Activated T-helper 9 cell treated with anti-CD3 and anti-CD28 coated beads, Interleukin-2, amount 50 U/mL, for 16 hours (primary cell): ENCODE measurements around the gene ZNF628.

Experiments
- DNase-seq: peaks from one replicate; pipeline ENCODE4 v3.0.0-alpha.2; 2020; ENCODE audit warnings: low read depth

Gene ZNF628

DNA sequence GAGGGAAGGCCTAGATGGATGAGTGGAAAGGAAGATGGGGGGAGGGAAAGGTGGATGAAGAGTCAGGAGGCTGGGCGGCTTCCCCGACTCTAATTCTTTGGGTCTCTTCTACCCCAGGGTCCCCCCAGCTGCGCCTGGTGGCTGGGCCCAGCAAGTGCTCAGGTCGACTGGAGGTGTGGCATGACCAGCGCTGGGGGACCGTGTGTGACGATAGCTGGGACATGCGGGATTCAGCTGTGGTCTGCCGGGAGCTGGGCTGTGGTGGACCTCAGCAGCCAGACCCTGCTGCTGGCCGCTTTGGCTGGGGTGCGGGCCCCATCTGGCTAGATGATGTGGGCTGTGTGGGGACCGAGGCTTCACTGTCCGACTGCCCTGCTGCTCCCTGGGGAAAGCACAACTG is 21.3 kb downstream of the ZNF628 start:
- no peak for DNase-seq

DNA sequence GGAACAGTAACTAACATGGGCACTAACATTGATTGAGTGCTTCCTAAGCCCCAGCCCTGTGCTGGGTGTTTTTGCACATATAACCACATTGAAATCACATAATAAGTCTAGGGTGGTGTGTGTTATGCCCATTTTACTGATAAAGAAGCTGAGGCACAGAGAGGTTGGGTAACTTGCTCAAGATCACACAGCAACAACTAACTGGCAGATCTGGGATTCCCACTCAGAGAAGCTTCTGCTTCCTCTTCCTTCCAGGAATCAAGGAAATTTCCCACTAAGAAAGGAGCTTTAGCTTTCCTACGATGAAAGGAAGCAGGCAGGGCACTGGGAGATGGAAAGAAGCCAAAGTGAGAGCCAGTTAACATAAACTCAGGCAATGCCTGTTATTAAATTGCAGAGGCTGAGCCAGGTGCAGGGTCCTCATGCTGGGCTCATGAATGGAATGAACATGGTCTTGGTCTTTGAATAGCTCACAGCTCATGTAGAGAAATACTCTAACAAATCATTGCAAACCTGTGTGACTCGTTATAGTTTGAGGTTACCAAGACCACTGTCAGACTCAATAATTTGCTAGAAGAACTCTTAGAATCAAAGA is 21.9 kb downstream of the ZNF628 start:
- no peak for DNase-seq

DNA sequence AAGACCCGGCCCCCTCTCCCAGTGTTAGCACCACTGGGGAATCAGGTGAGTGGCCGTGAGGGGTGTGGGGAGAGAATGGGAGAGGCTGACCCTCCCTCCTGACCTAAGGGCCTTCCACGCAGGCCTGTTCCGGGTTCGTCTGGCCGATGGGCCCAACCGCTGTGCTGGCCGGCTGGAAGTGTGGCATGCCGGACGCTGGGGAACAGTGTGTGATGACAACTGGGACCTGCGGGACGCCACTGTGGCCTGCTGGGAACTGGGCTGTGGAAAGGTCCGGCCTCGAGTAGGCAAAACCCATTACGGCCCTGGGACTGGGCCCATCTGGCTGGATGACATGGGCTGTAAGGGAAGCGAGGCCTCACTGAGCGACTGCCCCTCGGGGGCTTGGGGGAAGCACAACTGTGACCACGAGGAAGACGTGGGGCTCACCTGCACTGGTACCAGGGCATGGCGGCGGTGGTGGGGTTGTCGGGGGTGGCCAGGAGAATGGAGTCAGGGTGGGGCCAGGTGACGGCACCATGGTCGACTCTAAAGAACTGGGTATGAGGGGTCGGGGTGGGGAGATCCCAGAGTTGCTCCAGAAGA is 24.0 kb downstream of the ZNF628 start:
- DNase-seq, result no peak

DNA sequence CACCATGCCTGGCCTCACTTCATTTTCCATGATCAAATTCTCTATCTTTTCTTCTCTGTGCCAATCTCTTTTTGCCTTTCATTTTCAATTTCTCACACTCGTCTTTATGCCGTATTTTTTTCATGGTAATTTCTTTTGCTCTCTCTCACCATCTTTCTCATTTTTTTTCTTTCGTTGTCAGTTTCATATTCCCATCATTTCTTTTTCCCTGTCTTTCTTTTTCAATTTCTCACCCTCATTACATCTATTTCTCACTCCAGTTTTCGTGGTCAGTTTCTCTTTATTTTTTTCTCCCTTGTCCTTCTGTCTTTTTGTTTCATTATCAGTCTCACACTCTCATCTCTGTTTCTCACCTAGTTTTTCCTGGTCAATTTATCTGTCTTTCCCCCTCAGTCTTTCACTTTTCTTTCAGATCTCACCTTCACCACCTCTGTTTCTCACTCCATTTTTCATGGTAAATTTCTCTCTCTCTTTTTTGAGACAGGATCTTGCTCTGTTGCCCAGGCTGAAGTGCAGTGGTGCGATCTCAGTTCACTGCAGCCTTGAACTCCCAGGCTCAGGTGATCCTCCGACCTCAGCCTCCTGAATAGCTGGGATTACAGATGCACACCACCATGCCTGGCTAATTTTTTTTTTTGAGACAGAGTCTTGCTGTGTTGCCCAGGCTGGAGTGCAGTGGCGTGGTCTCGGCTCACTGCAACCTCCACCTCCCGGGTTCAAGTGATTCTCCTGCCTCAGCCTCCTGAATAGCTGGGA is 26.0 kb downstream of the ZNF628 start:
- no peak for DNase-seq

DNA sequence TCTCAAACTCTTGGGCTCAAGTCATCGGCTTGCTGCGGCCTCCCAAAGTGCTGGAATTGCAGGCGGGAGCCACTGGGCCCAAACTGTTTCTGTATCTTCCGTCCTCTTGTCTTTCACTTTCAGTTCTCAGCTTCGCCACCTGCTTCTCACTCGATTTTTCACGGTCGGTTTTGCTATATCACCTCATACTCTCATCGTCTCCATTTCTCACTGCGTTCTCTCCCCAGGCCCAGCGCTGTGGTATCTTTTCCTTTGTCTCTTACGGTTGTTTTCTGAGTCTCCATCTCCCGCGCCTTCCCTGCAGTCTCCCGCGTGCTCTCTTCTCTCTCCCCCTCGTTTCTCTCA is 26.7 kb downstream of the ZNF628 start:
- DNase-seq, result no peak

DNA sequence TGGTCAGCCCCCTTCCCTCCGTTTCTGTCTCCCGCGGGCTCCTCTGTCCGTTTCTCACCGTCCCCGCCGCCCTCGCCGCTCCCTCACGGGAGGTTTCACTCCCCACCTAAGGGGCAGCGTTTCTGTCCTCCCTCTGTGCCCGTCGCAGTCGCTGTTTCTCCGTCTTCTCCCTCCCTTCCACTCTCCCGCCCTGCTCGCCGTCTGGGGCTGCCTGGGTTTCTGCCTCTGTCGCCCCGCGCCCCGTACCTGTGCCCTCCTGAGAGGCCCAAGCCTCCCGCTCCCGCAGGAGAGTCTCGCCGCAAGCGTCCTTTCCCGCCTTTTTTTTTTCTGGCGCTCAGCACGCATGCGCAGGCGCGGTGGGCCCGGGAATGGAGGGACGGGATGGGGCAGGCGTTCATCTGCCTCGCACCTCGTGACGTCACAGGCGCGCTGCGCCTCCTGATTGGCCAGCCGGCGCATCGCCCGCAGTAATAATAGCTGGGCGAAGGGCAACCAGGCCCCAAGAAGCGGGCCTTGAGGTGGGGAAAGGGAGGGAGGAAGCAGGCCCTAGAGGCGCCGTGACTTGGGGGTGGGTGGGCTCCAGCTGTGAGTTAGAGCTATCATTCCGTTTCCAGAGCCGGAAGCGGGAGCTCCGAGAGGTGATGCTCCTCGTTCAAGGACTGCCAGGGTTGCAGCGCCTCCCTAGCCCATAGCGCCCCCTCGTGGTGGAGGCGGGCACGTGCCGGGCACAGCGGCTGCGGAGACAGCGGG is 27.3 kb downstream of the ZNF628 start:
- DNase-seq, result peak; percentile 88

DNA sequence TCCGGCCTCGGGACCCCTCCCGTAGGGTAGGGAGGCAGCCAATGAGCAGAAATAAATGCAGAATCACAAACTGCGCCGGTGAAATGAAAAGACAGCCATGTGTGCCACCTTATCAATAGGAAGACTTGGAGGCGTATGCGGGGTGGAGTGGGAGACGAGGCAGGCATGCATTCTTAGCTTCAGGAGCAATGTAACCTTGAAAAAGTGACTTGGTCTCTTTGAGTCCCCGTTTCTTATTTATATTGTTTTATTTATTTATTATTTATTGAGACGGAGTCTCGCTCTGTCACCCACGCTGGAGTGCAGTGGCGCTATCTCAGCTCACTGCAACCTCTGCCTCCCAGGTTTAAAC is 27.8 kb downstream of the ZNF628 start:
- DNase-seq, result no peak

DNA sequence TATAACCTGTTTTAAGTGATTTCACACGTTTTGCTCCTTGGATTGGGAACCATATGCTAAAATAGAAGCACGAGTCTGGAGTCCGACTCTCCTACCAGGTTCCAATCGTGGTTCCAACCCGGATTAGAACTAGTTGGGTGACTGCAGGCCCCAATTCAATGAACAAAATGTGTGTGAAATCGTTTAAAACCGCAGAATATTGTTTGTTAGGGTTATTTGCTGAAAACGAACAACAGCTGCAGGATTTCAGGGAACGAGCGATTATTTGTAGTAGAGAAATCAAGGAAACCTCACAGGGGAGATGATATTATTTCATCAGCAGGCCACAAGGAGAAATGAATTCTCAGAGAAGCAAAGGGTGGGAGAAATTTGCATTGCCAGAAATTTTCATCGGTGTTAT is 28.6 kb downstream of the ZNF628 start:
- DNase-seq, result no peak

DNA sequence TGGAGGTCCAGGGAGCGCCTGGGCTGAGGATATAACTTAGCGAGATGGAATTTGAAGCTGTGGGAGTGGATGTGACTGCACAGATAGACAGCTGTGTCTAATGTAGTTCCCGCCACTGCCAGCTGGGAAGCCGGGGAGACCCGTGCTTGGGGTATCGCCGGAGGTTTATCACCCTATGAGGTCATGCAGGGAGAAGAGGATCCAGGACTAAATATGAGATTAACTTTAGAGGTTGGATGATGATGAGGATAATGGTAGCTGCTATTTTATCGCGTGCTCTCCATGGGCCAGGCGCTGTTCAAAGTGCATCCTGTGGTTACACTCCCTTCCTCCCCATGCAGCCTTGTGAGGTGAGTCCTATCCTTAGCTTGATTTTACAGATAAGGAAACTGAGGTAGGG is 31.7 kb downstream of the ZNF628 start:
- no peak for DNase-seq

DNA sequence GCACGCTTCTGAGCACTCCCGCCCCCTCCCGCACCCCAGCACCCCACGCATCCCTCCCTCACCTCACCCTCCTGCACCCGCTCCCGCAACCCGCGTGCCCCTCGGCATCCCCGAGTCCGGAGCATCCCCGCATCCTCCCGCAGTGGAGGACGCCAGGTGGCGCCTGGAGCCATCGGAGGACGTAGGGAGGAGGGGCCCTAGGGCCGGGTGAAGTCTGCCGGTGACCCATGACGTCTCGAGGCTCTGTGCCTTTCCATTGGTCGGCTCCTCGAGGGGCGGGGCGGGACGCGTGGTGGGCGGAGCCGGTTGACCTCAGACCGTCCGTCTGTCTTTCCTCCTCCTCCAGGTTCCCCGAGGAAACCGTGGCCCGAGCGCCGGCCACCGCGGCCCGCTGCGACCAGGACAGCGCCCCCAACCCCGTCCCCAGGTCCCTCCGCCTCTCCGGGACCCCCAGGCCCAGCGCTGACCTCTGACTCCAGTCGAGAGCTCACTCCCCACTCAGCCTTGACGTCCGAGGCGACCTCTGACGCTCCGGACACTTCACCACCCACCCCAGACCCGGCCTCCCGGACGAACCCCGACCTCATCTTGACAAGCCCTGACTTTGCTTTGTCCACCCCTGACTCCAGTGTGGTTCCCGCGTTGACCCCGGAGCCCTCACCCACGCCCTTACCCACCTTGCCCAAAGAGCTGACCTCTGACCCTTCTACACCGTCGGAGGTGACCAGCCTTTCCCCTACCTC is 40.6 kb downstream of the ZNF628 start:
- DNase-seq, result peak; percentile 84

DNA sequence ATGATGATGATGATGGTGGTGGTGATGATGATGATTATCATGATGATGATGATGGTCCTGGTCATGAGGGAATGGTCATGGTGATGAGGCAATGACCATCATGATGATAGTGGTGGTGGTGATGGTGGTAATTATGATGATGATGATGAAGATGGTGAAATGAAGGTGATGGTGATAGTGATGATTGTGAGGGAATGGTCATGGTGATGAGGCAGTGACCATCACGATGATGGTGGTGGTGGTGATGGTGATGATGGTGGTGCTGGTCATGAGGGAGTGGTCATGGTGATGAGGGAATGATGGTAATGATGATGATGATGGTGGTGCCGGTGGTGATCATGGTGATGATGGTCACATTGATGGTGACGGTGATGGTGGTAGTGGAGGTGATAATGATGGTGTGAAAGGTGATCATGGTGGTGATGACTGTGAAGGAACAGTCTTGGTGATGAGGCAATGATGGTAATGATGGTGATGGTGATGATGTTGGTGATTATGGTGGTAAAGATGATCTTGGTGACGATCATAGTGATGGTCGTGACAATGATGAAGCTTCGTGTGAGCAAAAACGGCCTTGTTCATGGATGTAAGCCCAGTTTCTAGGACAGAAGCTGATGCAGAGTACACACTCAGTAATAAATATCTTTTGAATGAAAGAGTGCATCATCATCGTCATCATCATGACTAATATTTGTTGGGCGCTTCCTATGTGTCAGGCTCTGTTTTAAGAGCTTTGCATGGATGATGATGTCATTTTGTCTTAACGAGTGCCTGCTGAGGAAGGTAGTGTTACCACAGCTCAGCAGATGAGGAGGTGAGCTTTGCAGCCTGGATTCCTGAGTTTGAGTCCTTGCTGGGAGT is 43.3 kb downstream of the ZNF628 start:
- DNase-seq, result no peak

DNA sequence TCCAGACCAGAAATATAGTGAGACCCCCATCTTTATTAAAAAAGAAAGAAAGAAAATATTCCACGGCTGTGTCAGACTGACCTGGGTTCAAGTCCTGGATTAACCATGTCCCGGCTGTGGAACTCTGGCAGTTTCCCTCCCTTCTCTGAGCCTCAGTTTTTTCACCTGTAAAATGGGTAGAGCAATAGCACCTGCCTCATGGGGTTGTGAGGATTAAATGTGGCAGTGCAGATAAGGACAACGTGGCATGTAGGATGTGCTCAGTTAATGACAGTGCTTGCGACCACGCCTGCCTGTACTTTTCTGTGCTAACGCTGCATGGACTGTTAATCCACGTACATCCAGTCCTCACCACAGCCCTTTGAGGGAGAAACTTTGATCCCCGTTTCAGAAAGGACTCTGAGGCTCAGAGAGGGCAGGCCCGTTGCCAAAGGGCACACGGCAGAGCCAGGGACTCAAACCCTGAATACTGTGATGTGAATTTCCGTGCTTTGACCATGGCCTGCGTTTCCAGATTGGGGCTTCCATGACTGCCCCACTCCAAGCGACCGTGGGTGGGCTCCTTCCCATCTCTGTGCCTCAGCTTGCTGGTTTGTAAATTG is 44.4 kb downstream of the ZNF628 start:
- no peak for DNase-seq

DNA sequence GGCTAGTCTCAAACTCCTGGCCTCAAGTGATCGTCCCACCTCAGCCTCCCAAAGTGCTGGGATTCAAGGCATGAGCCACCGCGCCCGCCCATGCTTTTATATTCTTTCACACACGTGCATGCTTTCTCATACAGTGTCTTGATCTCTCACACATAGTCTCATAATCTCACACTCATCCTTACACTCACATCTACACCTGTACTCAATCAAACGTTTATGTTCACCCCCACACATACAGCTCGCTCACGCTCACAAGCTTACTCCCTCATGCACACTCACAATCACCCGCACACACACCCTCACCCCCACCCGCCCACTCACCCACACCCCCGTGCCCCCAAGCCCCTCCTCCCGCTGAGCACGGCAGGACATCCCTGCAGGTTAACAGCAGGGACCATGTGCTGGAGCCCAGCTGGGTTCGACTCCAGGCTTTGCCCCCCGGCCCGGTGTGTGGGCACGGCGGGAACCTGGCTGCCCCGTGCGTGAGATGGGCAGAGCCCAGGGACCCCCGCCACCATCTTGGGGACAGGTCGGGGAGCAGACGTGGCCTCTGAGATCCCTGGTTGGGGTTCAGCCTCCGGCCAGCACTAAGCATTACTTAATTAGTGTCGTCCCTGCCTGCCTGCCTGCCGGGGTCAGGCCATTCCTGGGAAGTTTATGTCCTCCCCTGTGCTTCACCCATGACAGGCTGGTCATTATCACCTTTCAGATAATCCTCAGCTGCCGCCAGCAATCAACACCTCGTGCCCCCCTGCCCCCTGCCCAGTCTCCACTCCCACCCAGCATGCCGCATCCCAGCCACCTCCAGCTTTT is 49.1 kb downstream of the ZNF628 start:
- DNase-seq, result no peak

DNA sequence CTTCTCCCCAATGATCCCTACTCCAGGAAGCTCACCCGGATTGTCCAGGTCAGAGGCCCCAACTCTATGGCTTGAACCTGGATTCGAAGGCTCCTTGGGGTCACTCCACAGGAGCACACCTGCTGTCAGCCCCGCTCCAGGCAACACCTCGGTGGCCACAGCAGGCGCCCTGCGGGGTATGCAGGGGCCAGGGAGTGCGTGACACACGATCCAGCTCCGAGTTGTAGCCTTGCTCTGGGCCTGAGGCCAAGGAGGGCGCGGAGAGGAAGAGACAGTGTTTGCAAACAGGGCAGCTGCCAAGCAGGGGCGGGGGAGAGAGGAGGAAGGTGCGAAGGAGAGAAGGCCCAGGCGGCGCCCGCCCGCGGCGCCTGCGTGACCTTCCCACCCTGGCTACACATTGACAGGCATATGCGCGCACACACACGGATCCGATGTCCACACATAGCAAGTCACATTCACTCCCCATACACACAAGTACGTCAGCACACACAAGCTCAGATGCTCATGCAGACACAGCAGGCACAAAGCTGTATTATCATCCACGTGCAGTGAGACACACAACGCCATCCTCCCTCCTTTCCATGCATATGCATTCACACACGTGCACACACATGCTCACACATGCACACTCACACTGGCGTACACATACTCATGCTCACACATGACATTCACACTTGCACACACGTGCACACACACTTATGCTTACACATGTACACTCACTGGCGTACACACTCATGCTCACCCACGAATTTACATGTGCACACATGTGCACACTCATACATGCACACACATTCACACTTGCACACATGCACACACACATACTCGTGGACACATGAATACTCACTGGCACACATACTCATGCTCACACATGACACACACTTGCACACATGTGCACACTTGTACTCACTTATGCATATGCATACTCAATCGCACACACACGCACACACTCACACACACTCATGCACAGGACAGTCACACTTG is 50.1 kb downstream of the ZNF628 start:
- DNase-seq, result no peak

DNA sequence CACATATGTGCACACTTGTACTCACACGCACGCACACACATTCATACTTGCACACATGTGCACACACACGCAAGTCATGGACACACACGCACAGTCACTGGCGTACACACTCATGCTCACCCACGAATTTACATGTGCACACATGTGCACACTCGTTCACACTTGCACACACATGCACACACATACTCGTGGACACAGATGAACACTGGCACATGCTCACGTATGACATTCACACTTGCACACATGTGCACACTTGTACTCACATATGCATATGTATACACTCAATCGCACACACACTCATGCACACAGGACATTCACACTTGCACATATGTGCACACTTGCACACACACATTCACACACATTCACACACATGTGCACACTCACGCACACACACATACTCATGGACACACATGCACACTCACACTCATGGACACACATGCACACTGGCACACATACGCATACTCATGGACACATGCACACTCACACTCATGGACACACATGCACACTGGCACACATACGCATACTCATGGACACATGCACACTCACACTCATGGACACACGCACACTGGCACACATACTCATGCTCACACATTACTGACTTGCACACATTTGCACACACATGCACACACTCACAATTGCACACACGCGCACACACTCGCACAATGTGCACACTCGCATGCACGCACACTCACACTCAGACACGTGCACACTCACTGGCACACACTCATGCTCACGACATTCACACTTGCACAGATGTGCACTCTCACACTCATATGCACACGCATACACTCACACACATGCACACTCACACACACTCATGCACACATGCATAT is 51.0 kb downstream of the ZNF628 start:
- DNase-seq, result no peak

DNA sequence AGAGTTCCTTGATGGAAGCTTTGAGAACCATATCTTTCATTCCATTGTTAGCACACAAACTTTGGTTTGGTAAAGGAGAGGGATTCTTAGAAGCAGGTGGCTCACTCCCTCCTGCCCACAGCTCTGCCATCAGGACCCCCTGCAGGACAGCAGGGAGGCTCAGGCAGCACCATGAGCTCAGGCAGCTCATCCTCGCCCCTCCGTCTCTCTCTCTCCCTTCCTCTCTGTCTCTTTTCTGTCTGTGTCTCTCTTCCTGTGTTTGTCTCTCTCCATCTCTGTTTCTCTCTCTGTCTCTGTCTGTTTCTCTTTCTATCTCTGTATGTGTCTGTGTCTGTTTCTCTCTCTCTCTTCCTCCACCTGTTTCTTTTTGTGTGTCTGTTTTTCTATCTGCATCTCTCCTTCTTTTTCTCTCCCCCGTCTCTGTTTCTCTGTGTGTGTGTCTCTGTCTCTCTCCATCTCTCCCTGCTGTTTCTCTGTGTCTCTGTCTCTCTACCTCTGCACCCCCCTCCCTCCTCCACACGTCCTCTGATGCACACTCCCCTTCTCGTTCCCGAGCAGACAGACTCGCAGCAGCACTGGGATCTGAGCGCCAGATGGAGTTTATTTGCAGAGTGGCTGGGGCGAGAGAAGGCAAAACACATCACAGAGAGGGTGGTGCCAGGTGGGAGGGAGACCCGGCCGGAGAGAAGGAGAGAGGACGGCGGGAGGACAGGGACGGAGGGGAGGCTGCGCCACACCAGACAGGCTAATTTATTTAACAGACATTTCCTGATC is 51.8 kb downstream of the ZNF628 start:
- DNase-seq, result no peak

DNA sequence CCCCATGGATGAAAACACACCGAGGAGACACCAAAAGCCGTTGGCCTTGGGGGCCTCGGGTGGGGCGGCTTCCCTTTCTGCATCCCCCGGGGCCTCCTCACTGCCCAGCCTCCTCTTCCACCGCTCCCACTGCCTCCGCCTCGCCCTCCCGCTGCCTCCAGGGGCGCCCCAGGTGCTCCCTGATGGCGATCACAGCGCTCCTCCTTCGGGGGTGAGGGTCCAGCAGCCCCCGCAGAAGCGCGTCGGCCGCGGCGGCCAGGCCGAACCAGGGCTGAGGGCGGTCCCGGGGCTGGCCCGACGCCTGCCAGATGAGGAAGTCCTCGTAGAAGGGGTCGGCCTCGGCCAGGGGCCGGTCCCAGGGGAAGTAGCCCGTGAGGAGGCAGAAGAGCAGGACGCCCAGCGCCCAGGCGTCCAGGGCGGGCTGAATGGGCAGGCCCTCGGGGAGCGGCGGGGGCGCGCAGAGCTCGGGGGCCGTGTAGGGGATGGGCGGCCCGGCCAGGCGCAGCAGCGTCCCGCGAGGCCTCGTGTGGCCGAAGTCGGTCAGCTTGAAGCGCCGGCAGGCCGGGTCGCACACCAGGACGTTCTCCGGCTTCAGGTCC is 53.3 kb downstream of the ZNF628 start:
- DNase-seq, result no peak
